HCT116 (cell line): ENCODE data around the gene DCBLD2.

Source experiments
- CTCF ChIP-seq, 3 experiments: fragments of 200-600 bp in 1 of 3; sonication (generic) in 1 of 3; IDR thresholded peaks in 2 of 3; conservative IDR thresholded peaks in 1 of 3; 2 replicates each; pipeline ENCODE4 v1.5.1; 2012 to 2017; ENCODE audit warnings: low read depth in 2 of 3, low read length in 2 of 3, antibody characterized with exemption in 1 of 3, borderline replicate concordance in 1 of 3, control low read depth in 1 of 3, mild to moderate bottlenecking in 1 of 3, mixed read lengths in 1 of 3, mixed run types in 1 of 3, moderate library complexity in 1 of 3; ENCODE audit not compliant: insufficient read depth in 1 of 3
- EZH2phosphoT487 ChIP-seq: fragments of 200-600 bp; IDR thresholded peaks from 2 replicates; pipeline ENCODE4 v1.6.1; 2018; ENCODE audit warnings: antibody characterized with exemption, borderline replicate concordance
- POLR2A ChIP-seq: IDR thresholded peaks from 2 replicates; pipeline ENCODE4 v1.7.0; 2011; ENCODE audit warnings: borderline replicate concordance; ENCODE audit not compliant: insufficient read depth, insufficient read length; ENCODE audit errors: extremely low read depth

GRCh38 chr3:98779541-98780335, 121.8 kb downstream of the DCBLD2 start:
- TF ChIP-seq EZH2phosphoT487 = no peak
- no peak for TF ChIP-seq CTCF (IDR thresholded peaks at IDR 0.05 in 2 of 3, conservative IDR thresholded peaks at IDR 0.05 in 1 of 3; ENCODE audit: borderline replicate concordance in 1 of 3, insufficient read depth in 1 of 3, low read depth in 2 of 3, low read length in 2 of 3)
- no peak for TF ChIP-seq POLR2A
